OCI-LY1 (cell line): ENCODE data around the gene DOCK2.

ENCODE experiments used
- H2AFZ ChIP-seq: fragments of 200-600 bp; sonication (generic), shearing (Covaris generic); 2 replicates; pipeline ENCODE4 v1.6.0; 2014; ENCODE audit warnings: antibody characterized with exemption, mild to moderate bottlenecking, low read length
- H3F3A ChIP-seq: fragments of 200-600 bp; sonication (generic), shearing (Covaris generic); 2 replicates; pipeline ENCODE4 v1.6.0; 2014; ENCODE audit warnings: mild to moderate bottlenecking, antibody characterized with exemption, low read length, moderate library complexity; ENCODE audit not compliant: insufficient read depth
- H3K27ac ChIP-seq: fragments of 200-600 bp; sonication (generic); 2 replicates; pipeline ENCODE4 v1.5.1; 2014; ENCODE audit warnings: low read length, mixed run types, mild to moderate bottlenecking, low read depth; ENCODE audit not compliant: poor library complexity, severe bottlenecking
- H3K27me3 ChIP-seq: fragments of 200-600 bp; sonication (generic); 2 replicates; pipeline ENCODE4 v1.6.0; 2014; ENCODE audit warnings: antibody characterized with exemption, mild to moderate bottlenecking, low read length, moderate library complexity; ENCODE audit not compliant: insufficient read depth
- H3K36me3 ChIP-seq: fragments of 200-600 bp; sonication (generic); 2 replicates; pipeline ENCODE4 v1.6.1; 2014; ENCODE audit warnings: mild to moderate bottlenecking, antibody characterized with exemption, low read length, moderate library complexity, mixed read lengths; ENCODE audit not compliant: insufficient read depth
- H3K4me1 ChIP-seq: fragments of 200-600 bp; sonication (generic); 2 replicates; pipeline ENCODE4 v1.5.1; 2014; ENCODE audit warnings: mild to moderate bottlenecking, low read length, moderate library complexity; ENCODE audit not compliant: insufficient read depth, severe bottlenecking
- H3K4me2 ChIP-seq: fragments of 200-600 bp; sonication (generic), shearing (Covaris generic); 2 replicates; pipeline ENCODE4 v1.6.1; 2014; ENCODE audit warnings: low read length
- H3K4me3 ChIP-seq: fragments of 200-600 bp; sonication (generic); 2 replicates; pipeline ENCODE4 v1.5.1; 2014; ENCODE audit warnings: low read length, low read depth, mild to moderate bottlenecking, mixed read lengths; ENCODE audit not compliant: poor library complexity, severe bottlenecking
- H3K79me2 ChIP-seq: fragments of 200-600 bp; shearing (Covaris generic); 2 replicates; pipeline ENCODE4 v1.6.1; 2016; ENCODE audit warnings: mixed run types, low read length, mixed read lengths; ENCODE audit not compliant: insufficient read depth
- H3K9ac ChIP-seq: fragments of 200-600 bp; sonication (generic), shearing (Covaris generic); 2 replicates; pipeline ENCODE4 v1.6.1; 2014; ENCODE audit warnings: mild to moderate bottlenecking, low read length, mixed read lengths
- H3K9me2 ChIP-seq: fragments of 200-600 bp; sonication (generic), shearing (Covaris generic); 2 replicates; pipeline ENCODE4 v1.6.1; 2014; ENCODE audit warnings: low read depth, mild to moderate bottlenecking, low read length, mixed read lengths
- H3K9me3 ChIP-seq: fragments of 200-600 bp; shearing (Covaris generic); 2 replicates; pipeline ENCODE4 v1.6.1; 2014; ENCODE audit warnings: low read length, mixed read lengths
- H4K20me1 ChIP-seq: fragments of 200-600 bp; sonication (generic), shearing (Covaris generic); 2 replicates; pipeline ENCODE4 v1.6.0; 2016; ENCODE audit warnings: mild to moderate bottlenecking, low read length; ENCODE audit not compliant: insufficient read depth
- CTCF ChIP-seq: fragments of 200-600 bp; sonication (generic), shearing (Covaris generic); IDR thresholded peaks from 2 replicates; pipeline ENCODE4 v1.5.1; 2017; ENCODE audit warnings: mild to moderate bottlenecking, antibody characterized with exemption, low read length, moderate library complexity, mixed read lengths
- EZH2 ChIP-seq: fragments of 200-600 bp; sonication (generic), shearing (Covaris generic); IDR thresholded peaks from 2 replicates; pipeline ENCODE4 v1.8.0; 2017; ENCODE audit warnings: borderline replicate concordance, mixed run types, mild to moderate bottlenecking, antibody characterized with exemption, low read length, moderate library complexity, mixed read lengths

DOCK2 gene

GRCh38 chr5:169804861-169805260, 167.8 kb downstream of the DOCK2 start:
- no peaks in the 10 kb centered on the region for H3K27me3 ChIP-seq
- no peak overlapping the region for H3K27ac ChIP-seq
- no peak overlapping the region for H3K4me3 ChIP-seq
- H3K9me3 ChIP-seq = no peaks in the 10 kb centered on the region
- no peaks in the 10 kb centered on the region for H3K79me2 ChIP-seq
- H3K9me2 ChIP-seq = no peaks in the 10 kb centered on the region
- H3K9ac ChIP-seq = no peak overlapping the region
- no peaks in the 10 kb centered on the region for H3K4me1 ChIP-seq
- H3K4me2 ChIP-seq = no peak overlapping the region
- TF ChIP-seq EZH2 = no peak
- no peak for TF ChIP-seq CTCF
- H2AFZ ChIP-seq = no peak overlapping the region
- H3K36me3 ChIP-seq = peaks cover 42% of the 10 kb centered on the region; the same call in 1 of the 2 replicates
- no peaks in the 10 kb centered on the region for H4K20me1 ChIP-seq
- H3F3A ChIP-seq = no peaks in the 10 kb centered on the region

- Histone ChIP-seq H3K27ac (no peak overlapping the region), H3K9me3 (no peaks in the 10 kb centered on the region), H3K79me2 (no peaks in the 10 kb centered on the region), H3K4me3 (no peak overlapping the region), H4K20me1 (no peaks in the 10 kb centered on the region), H3K9me2 (no peaks in the 10 kb centered on the region), H3K27me3 (no peaks in the 10 kb centered on the region), H3F3A (no peaks in the 10 kb centered on the region), H3K4me2 (no peak overlapping the region), H3K9ac (no peak overlapping the region), H2AFZ (no peak overlapping the region), H3K36me3 (peaks cover 44% of the 10 kb centered on the region; the same call in 1 of the 2 replicates), H3K4me1 (no peaks in the 10 kb centered on the region)
- no peak for TF ChIP-seq CTCF
- no peak for TF ChIP-seq EZH2
Observed at GRCh38 chr5:169805527-169805934, 168.5 kb downstream of the DOCK2 start.

GRCh38 chr5:169805937-169806700, 169.0 kb downstream of the DOCK2 start:
- no peak overlapping the region for H3K27ac ChIP-seq
- H3K4me3 ChIP-seq = no peak overlapping the region
- no peaks in the 10 kb centered on the region for H3K4me1 ChIP-seq
- H3F3A ChIP-seq = no peaks in the 10 kb centered on the region
- TF ChIP-seq EZH2 (no peak), CTCF (no peak)
- no peak overlapping the region for H3K9ac ChIP-seq
- H3K79me2 ChIP-seq = no peaks in the 10 kb centered on the region
- no peaks in the 10 kb centered on the region for H3K27me3 ChIP-seq
- H3K9me2 ChIP-seq = no peaks in the 10 kb centered on the region
- no peak overlapping the region for H3K4me2 ChIP-seq
- H3K9me3 ChIP-seq = no peaks in the 10 kb centered on the region
- H3K36me3 ChIP-seq = peaks cover 50% of the 10 kb centered on the region; the same call in 1 of the 2 replicates
- no peaks in the 10 kb centered on the region for H4K20me1 ChIP-seq
- H2AFZ ChIP-seq = no peak overlapping the region
